CD14-positive monocyte (primary cell): ENCODE results near the gene ASF1A. TPM values are rescaled to one million over a fixed set of nuclear protein-coding genes. Genes with fewer than 3 reads are reported as not detected.

Experiments used
- DNase-seq, 3 donors: peaks; one replicate each; pipeline ENCODE4 v3.0.0-alpha.2; 2011 to 2022
- H2AFZ ChIP-seq: 2 replicates; pipeline ENCODE4 v1.6.0; 2012; ENCODE audit warnings: mild to moderate bottlenecking, low read depth, low read length, inconsistent platforms; ENCODE audit not compliant: insufficient read depth, poor library complexity, severe bottlenecking
- H3K27ac ChIP-seq, 2 donors: 1 replicate in 1 of 2; 2 replicates in 1 of 2; pipeline ENCODE4 v1.5.1; 2012 to 2013; ENCODE audit warnings: low read length in 2 of 2, control low read depth in 1 of 2, inconsistent platforms in 1 of 2, low read depth in 1 of 2, mild to moderate bottlenecking in 1 of 2
- H3K27me3 ChIP-seq, 2 donors: one replicate each; pipeline versions ENCODE4 v1.6.0 to v1.6.1; 2011 to 2013; ENCODE audit warnings: low read length in 2 of 2; ENCODE audit not compliant: control insufficient read depth in 2 of 2, insufficient read depth in 2 of 2
- H3K36me3 ChIP-seq, 2 donors: replicated peaks in 1 of 2; 1 replicate in 1 of 2; 2 replicates in 1 of 2; pipeline versions ENCODE4 v1.5.1 to v1.6.1; 2012 to 2013; ENCODE audit warnings: low read length in 2 of 2, control low read depth in 1 of 2, inconsistent platforms in 1 of 2, mild to moderate bottlenecking in 1 of 2; ENCODE audit not compliant: insufficient read depth in 2 of 2, control insufficient read depth in 1 of 2
- H3K4me1 ChIP-seq, 2 donors: 1 replicate in 1 of 2; 2 replicates in 1 of 2; pipeline versions ENCODE4 v1.5.1 to v1.6.1; 2012 to 2013; ENCODE audit warnings: low read length in 2 of 2, control low read depth in 1 of 2, inconsistent platforms in 1 of 2, mild to moderate bottlenecking in 1 of 2, moderate library complexity in 1 of 2; ENCODE audit not compliant: insufficient read depth in 2 of 2, control insufficient read depth in 1 of 2
- H3K4me2 ChIP-seq: replicated peaks from 2 replicates; pipeline ENCODE3; 2012; ENCODE audit warnings: low read length, moderate library complexity, mild to moderate bottlenecking; ENCODE audit not compliant: poor library complexity, severe bottlenecking; ENCODE audit errors: extremely low read depth
- H3K4me3 ChIP-seq, 3 experiments: fragments of 200-600 bp in 1 of 3; sonication (generic) in 1 of 3; replicated peaks in 1 of 3; 1 replicate in 2 of 3; 2 replicates in 1 of 3; pipeline ENCODE4 v1.5.1; 2011 to 2013; ENCODE audit warnings: low read length in 3 of 3, mild to moderate bottlenecking in 3 of 3, control low read depth in 2 of 3, low read depth in 2 of 3, inconsistent platforms in 1 of 3, moderate library complexity in 1 of 3
- H3K79me2 ChIP-seq: 2 replicates; pipeline ENCODE4 v1.6.0; 2012; ENCODE audit warnings: mild to moderate bottlenecking, control low read depth, inconsistent platforms, low read length, moderate library complexity; ENCODE audit not compliant: insufficient read depth
- H3K9ac ChIP-seq: 2 replicates; pipeline ENCODE4 v1.6.0; 2017; ENCODE audit warnings: low read length, mild to moderate bottlenecking; ENCODE audit not compliant: insufficient read depth, poor library complexity, severe bottlenecking
- H3K9me3 ChIP-seq, 2 donors: replicated peaks in 1 of 2; 1 replicate in 1 of 2; 2 replicates in 1 of 2; pipeline versions ENCODE4 v1.5.1 to v1.6.1; 2012 to 2013; ENCODE audit warnings: low read length in 2 of 2, control low read depth in 1 of 2; ENCODE audit not compliant: control insufficient read depth in 1 of 2, insufficient read depth in 1 of 2
- H4K20me1 ChIP-seq: 2 replicates; pipeline ENCODE4 v1.6.0; 2012; ENCODE audit warnings: mild to moderate bottlenecking, low read length, control low read depth, moderate library complexity; ENCODE audit not compliant: insufficient read depth
- H3K27ac Mint-ChIP-seq, 7 donors: one replicate each; pipeline ENCODE4 v1.8.0; 2020; ENCODE audit warnings: mild to moderate bottlenecking in 7 of 7, mixed read lengths in 7 of 7, moderate library complexity in 6 of 7, inconsistent platforms in 2 of 7
- H3K27me3 Mint-ChIP-seq, 3 donors: one replicate each; pipeline ENCODE4 v1.8.0; 2021 to 2022; ENCODE audit warnings: low read depth in 3 of 3, mild to moderate bottlenecking in 3 of 3, mixed read lengths in 3 of 3, moderate library complexity in 3 of 3, inconsistent platforms in 1 of 3
- H3K36me3 Mint-ChIP-seq, 2 donors: one replicate each; pipeline ENCODE4 v1.8.0; 2020; ENCODE audit warnings: mixed read lengths in 2 of 2, inconsistent platforms in 1 of 2, mild to moderate bottlenecking in 1 of 2
- H3K4me1 Mint-ChIP-seq: one replicate; pipeline ENCODE4 v1.8.0; 2020; ENCODE audit warnings: mild to moderate bottlenecking, mixed read lengths
- H3K4me3 Mint-ChIP-seq, 2 donors: one replicate each; pipeline ENCODE4 v1.8.0; 2020; ENCODE audit warnings: mild to moderate bottlenecking in 2 of 2, mixed read lengths in 2 of 2, moderate library complexity in 1 of 2
- H3K9me3 Mint-ChIP-seq, 7 donors: one replicate each; pipeline ENCODE4 v1.8.0; 2020 to 2022; ENCODE audit warnings: mixed read lengths in 7 of 7, mild to moderate bottlenecking in 6 of 7, moderate library complexity in 6 of 7, inconsistent platforms in 2 of 7
- CTCF ChIP-seq: fragments of 200-600 bp; IDR thresholded peaks from one replicate; pipeline ENCODE4 v1.8.0; 2022; ENCODE audit warnings: antibody characterized with exemption, mild to moderate bottlenecking
- WGBS: methylation state at CpG from one replicate; pipeline ENCODE4 v1.1.5; 2013; ENCODE audit warnings: missing lambda C conversion rate; ENCODE audit not compliant: insufficient coverage; 5-methylcytosine and 5-hydroxymethylcytosine counted together
- intact Hi-C, 2 donors: fragments of 100-400 bp; cut with micrococcal nuclease; formaldehyde crosslinking; loops; one replicate each; pipeline versions ENCODE4 v1.15.0 to v1.15.1; 2023
- polyA plus RNA-seq, 3 donors: library from polyadenylated mRNA; depleted of rRNA in 1 of 3; unstranded in 2 of 3; stranded (reverse) in 1 of 3; fragments of 300-500 nt in 2 of 3; fragments of >200 nt in 1 of 3; fragmentation: Illumina TruSeq in 2 of 3; gene quantifications; 1 replicate in 2 of 3; 2 replicates in 1 of 3; pipeline ENCODE4 v1.2.3, GENCODE V29; 2012 to 2021

The ASF1A gene
- polyA plus RNA-seq, 3 donors: 3.1 to 14.4 (median 10.5) TPM

DNA sequence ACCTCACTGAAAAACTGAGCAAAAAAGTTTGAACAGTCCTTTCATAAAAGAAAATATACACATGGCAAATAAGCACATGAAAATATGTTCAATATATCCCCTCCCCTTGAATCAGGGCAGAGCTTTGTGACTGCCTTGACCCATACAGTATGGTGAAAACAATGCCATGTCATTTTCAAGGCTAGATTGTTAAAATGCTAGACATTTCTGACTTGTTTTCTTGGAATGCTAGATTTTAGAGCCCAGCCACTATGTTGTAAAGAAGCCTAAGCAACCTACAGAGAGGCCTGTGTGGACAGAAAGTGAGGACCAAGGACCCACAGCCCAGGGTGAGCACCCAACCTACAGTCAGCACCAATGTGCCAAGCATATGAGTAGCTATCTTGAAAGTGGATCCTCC lies 17.1 kb upstream of the ASF1A start:
- intact Hi-C loops: no loop called here
- no peak overlapping the region for H3K4me3 ChIP-seq
- Mint-ChIP-seq H3K4me1 (peaks cover 31% of the 10 kb centered on the region), H3K36me3 (peaks cover 7 to 18% of the 10 kb centered on the region in 2 donors), H3K9me3 (no peaks in the 10 kb centered on the region), H3K27me3 (no peaks in the 10 kb centered on the region), H3K4me3 (no peak overlapping the region), H3K27ac (no peak overlapping the region)
- H2AFZ ChIP-seq: no peak overlapping the region
- H3K79me2 ChIP-seq: peaks cover 80% of the 10 kb centered on the region
- TF ChIP-seq CTCF: no peak
- DNase-seq: no peak
- H3K27ac ChIP-seq: no peak overlapping the region
- peaks cover 56% of the 10 kb centered on the region for H4K20me1 ChIP-seq
- peaks cover 0 to 6% of the 10 kb centered on the region in 2 donors for H3K36me3 ChIP-seq
- H3K9me3 ChIP-seq: no peaks in the 10 kb centered on the region
- H3K4me1 ChIP-seq: peaks cover 12 to 13% of the 10 kb centered on the region in 2 donors
- no peak overlapping the region for H3K9ac ChIP-seq
- no peak overlapping the region for H3K4me2 ChIP-seq
- H3K27me3 ChIP-seq: no peaks in the 10 kb centered on the region

DNA sequence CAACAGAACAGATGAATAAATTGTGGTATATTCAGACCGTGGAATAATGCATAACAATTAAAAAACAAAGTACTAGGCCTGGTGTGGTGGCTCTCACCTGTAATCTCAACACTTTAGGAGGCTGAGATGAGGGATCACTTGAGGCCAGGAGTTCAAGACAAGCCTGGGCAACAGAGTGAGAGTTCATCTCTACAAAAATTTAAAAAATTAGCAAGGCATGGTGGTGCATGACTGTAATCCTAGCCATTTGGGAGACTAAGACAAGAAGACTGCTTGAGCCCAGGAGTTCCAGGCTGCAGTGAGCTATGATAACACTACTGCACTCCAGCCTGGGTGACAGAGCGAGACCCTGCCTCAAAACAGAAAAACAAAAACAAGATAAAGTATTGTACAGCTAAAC lies 16.1 kb upstream of the ASF1A start:
- no peak for TF ChIP-seq CTCF

More for the DNA sequence above, 16.1 kb upstream of the ASF1A start:
- H3K36me3 Mint-ChIP-seq: peaks cover 7 to 12% of the 10 kb centered on the region in 2 donors
- peaks cover 0 to 6% of the 10 kb centered on the region in 2 donors for H3K36me3 ChIP-seq
- H3K4me2 ChIP-seq: no peak overlapping the region
- H2AFZ ChIP-seq: no peak overlapping the region
- no peaks in the 10 kb centered on the region for H3K9me3 Mint-ChIP-seq
- no peak overlapping the region for H3K9ac ChIP-seq
- H3K4me3 Mint-ChIP-seq: no peak overlapping the region
- H3K4me1 ChIP-seq: peaks cover 14 to 16% of the 10 kb centered on the region in 2 donors
- H3K27me3 ChIP-seq: no peaks in the 10 kb centered on the region
- no CpG with 5 or more reads among the region's 2 CpGs for WGBS
- peaks cover 54% of the 10 kb centered on the region for H4K20me1 ChIP-seq
- no peak overlapping the region for H3K27ac ChIP-seq
- peak overlapping the region in 1 of 7 donors; percentile 8 for H3K27ac Mint-ChIP-seq
- intact Hi-C loops: no loop called here
- H3K4me3 ChIP-seq: no peak overlapping the region
- DNase-seq: no peak
- peaks cover 32% of the 10 kb centered on the region for H3K4me1 Mint-ChIP-seq
- no peaks in the 10 kb centered on the region for H3K9me3 ChIP-seq
- H3K27me3 Mint-ChIP-seq: no peaks in the 10 kb centered on the region
- peaks cover 80% of the 10 kb centered on the region for H3K79me2 ChIP-seq
